CD4-positive, alpha-beta T cell (primary cell): ENCODE measurements around the gene FNIP2. TPM values are rescaled to one million over a fixed set of nuclear protein-coding genes. Genes with fewer than 3 reads are reported as not detected.

Experiments used
- ATAC-seq: fragments of 200-7000 bp; cut with Tn5 transposase; one replicate; pipeline ENCODE4 v1.10.0; 2022; ENCODE audit warnings: mild to moderate bottlenecking; ENCODE audit not compliant: poor library complexity
- CTCF ChIA-PET: fragments of 350-600 bp; sonication (Branson Sonifier 250); formaldehyde crosslinking; loops from one replicate; lab custom pipeline; 2021; ENCODE audit warnings: antibody characterized with exemption, inconsistent platforms; lab: Charles Lee
- POLR2A ChIA-PET: fragments of 350-600 bp; sonication (Branson Sonifier 250); formaldehyde crosslinking; loops from one replicate; lab custom pipeline; 2021; ENCODE audit warnings: antibody characterized with exemption, inconsistent platforms; lab: Charles Lee
- DNase-seq, 14 experiments: peaks; one replicate each; pipeline ENCODE4 v3.0.0-alpha.2; 2013 to 2020; ENCODE audit warnings: mixed read lengths in 2 of 14
- H3K27ac ChIP-seq, 2 donors: one replicate each; pipeline versions ENCODE4 v1.5.1 to v1.7.0; 2013; ENCODE audit warnings: low read length in 2 of 2, low read depth in 1 of 2, mild to moderate bottlenecking in 1 of 2
- H3K27me3 ChIP-seq, 2 experiments: 1 replicate in 1 of 2; 2 replicates in 1 of 2; pipeline versions ENCODE4 v1.6.1 to v1.7.0; 2013; ENCODE audit warnings: low read length in 2 of 2, control low read depth in 1 of 2, mild to moderate bottlenecking in 1 of 2, moderate library complexity in 1 of 2; ENCODE audit not compliant: insufficient read depth in 2 of 2, control insufficient read depth in 1 of 2
- H3K36me3 ChIP-seq: one replicate; pipeline ENCODE4 v1.6.1; 2013; ENCODE audit warnings: low read length, control low read depth; ENCODE audit not compliant: insufficient read depth
- H3K4me1 ChIP-seq: one replicate; pipeline ENCODE4 v1.6.1; 2013; ENCODE audit warnings: low read length, control low read depth; ENCODE audit not compliant: insufficient read depth
- H3K4me3 ChIP-seq: one replicate; pipeline ENCODE4 v1.5.1; 2013; ENCODE audit warnings: mild to moderate bottlenecking, low read length, moderate library complexity
- H3K9me3 ChIP-seq, 2 experiments: 1 replicate in 1 of 2; 2 replicates in 1 of 2; pipeline versions ENCODE4 v1.6.1 to v1.7.0; 2013; ENCODE audit warnings: low read length in 2 of 2, mild to moderate bottlenecking in 2 of 2, control low read depth in 1 of 2, moderate library complexity in 1 of 2; ENCODE audit not compliant: control insufficient read depth in 1 of 2, insufficient read depth in 1 of 2
- H3K27ac Mint-ChIP-seq: one replicate; pipeline ENCODE4 v1.8.0; 2020; ENCODE audit warnings: mixed read lengths
- H3K27me3 Mint-ChIP-seq: one replicate; pipeline ENCODE4 v1.8.0; 2021; ENCODE audit warnings: mixed read lengths
- H3K36me3 Mint-ChIP-seq: one replicate; pipeline ENCODE4 v1.8.0; 2021; ENCODE audit warnings: low read depth, mixed read lengths
- H3K4me1 Mint-ChIP-seq: one replicate; pipeline ENCODE4 v1.8.0; 2021; ENCODE audit warnings: low read depth, mixed read lengths
- H3K4me3 Mint-ChIP-seq: one replicate; pipeline ENCODE4 v1.8.0; 2020; ENCODE audit warnings: mild to moderate bottlenecking, mixed read lengths
- H3K9me3 Mint-ChIP-seq: one replicate; pipeline ENCODE4 v1.8.0; 2020; ENCODE audit warnings: mixed read lengths
- CTCF ChIP-seq: fragments of 200-600 bp; IDR thresholded peaks from one replicate; pipeline ENCODE4 v1.8.0; 2022; ENCODE audit warnings: antibody characterized with exemption, mild to moderate bottlenecking
- intact Hi-C, 2 experiments: fragments of 100-400 bp; cut with DNase I in 1 of 2; cut with micrococcal nuclease in 1 of 2; formaldehyde crosslinking; loops; one replicate each; pipeline versions ENCODE4 v1.15.1 to v1.9.0; 2023 to 2025; cut with DNase I, micrococcal nuclease
- total RNA-seq, 174 experiments: library from RNA in 2 of 174; stranded (reverse) in 2 of 174; gene quantifications; one replicate each; pipeline ENCODE4 v1.2.3 and lab custom pipeline; 2021 to 2026

Gene FNIP2
- total RNA-seq, 2 experiments from 2014 or later, result 7.5 to 7.7 TPM

- Histone ChIP-seq H3K4me3 (no peak overlapping the region), H3K27ac (no peak overlapping the region), H3K36me3 (peaks cover 2% of the 10 kb centered on the region), H3K27me3 (no peaks in the 10 kb centered on the region), H3K4me1 (peaks cover 12% of the 10 kb centered on the region), H3K9me3 (no peaks in the 10 kb centered on the region)
- no peak overlapping the region for H3K27ac Mint-ChIP-seq
- no peaks in the 10 kb centered on the region for H3K27me3 Mint-ChIP-seq
- DNase-seq (no peak), ATAC-seq (no peak)
- H3K9me3 Mint-ChIP-seq, result peaks cover 2% of the 10 kb centered on the region
- TF ChIP-seq CTCF, result no peak
- H3K4me3 Mint-ChIP-seq, result no peak overlapping the region
- intact Hi-C loops, result no loop called here
- peaks cover 73% of the 10 kb centered on the region for H3K36me3 Mint-ChIP-seq
- ChIA-PET CTCF (no interaction called here), POLR2A (no interaction called here)
- peaks cover 16% of the 10 kb centered on the region for H3K4me1 Mint-ChIP-seq
These were observed 134.2 kb downstream of the FNIP2 start for GRCh38 chr4:158903079-158903456.

- DNase-seq (no peak), ATAC-seq (no peak)
- Histone ChIP-seq H3K4me1 (peaks cover 12% of the 10 kb centered on the region), H3K27ac (no peak overlapping the region), H3K4me3 (no peak overlapping the region), H3K27me3 (no peaks in the 10 kb centered on the region), H3K36me3 (peaks cover 2% of the 10 kb centered on the region), H3K9me3 (no peaks in the 10 kb centered on the region)
- Mint-ChIP-seq H3K9me3 (peaks cover 2% of the 10 kb centered on the region), H3K27ac (no peak overlapping the region), H3K4me3 (no peak overlapping the region), H3K36me3 (peaks cover 68% of the 10 kb centered on the region), H3K4me1 (peaks cover 16% of the 10 kb centered on the region), H3K27me3 (no peaks in the 10 kb centered on the region)
- TF ChIP-seq CTCF, result no peak
- intact Hi-C loops, result no loop called here
- ChIA-PET CTCF (no interaction called here), POLR2A (no interaction called here)
These were observed 134.7 kb downstream of the FNIP2 start for GRCh38 chr4:158903472-158904043.

GRCh38 chr4:158904815-158905214, 136.0 kb downstream of the FNIP2 start:
- ChIA-PET POLR2A (no interaction called here), CTCF (interaction anchor here (0.6 kb wide), 1 partner anchor 69 kb away, joined by 3 read pairs; no protein-coding TSS in a partner anchor)
- ATAC-seq, result no peak
- Mint-ChIP-seq H3K27ac (no peak overlapping the region), H3K27me3 (no peaks in the 10 kb centered on the region), H3K36me3 (peaks cover 56% of the 10 kb centered on the region), H3K4me1 (peaks cover 16% of the 10 kb centered on the region), H3K9me3 (peaks cover 2% of the 10 kb centered on the region), H3K4me3 (no peak overlapping the region)
- Histone ChIP-seq H3K27me3 (no peaks in the 10 kb centered on the region), H3K9me3 (no peaks in the 10 kb centered on the region), H3K36me3 (peaks cover 2% of the 10 kb centered on the region), H3K4me1 (peaks cover 12% of the 10 kb centered on the region), H3K4me3 (no peak overlapping the region), H3K27ac (no peak overlapping the region)
- intact Hi-C loops, result no loop called here
- DNase-seq, result no peak
- no peak for TF ChIP-seq CTCF
